Left colon (tissue), 2 donors: Measurements from ENCODE around the gene ESYT2. TPM values are rescaled to one million over a fixed set of nuclear protein-coding genes. Genes with fewer than 3 reads are reported as not detected.
A peak's percentile ranks its signal among the peaks of the same experiment; 100 is the strongest.

Experiments used
- ATAC-seq: fragments of 200-7000 bp; cut with Tn5 transposase; one replicate; pipeline ENCODE4 v1.9.1; 2020; ENCODE audit warnings: mild to moderate bottlenecking, moderate library complexity
- DNase-seq, 2 donors: peaks; one replicate each; pipeline ENCODE4 v3.0.0-alpha.2; 2020
- intact Hi-C, 2 donors: fragments of 100-400 bp; cut with DNase I in 1 of 2; cut with micrococcal nuclease in 1 of 2; formaldehyde crosslinking; loops; one replicate each; pipeline versions ENCODE4 v1.11.2 to v1.14.0; 2022; cut with DNase I, micrococcal nuclease
- total RNA-seq, 2 donors: library from RNA; stranded (reverse); fragmentation: NEBNext Ultra II Directional; extraction: Animal tissue kit (Norgen Biotek cat#: 25700); gene quantifications; one replicate each; pipeline ENCODE4 v1.2.1, GENCODE V29; 2021
- donor health status: DM: no; HTN: no; CAD: no.
- donor health status: DM: yes; HTN: yes; CAD: no.

ESYT2 gene
- total RNA-seq, 2 donors from 2014 or later = 68.8 to 86.0 TPM

DNA sequence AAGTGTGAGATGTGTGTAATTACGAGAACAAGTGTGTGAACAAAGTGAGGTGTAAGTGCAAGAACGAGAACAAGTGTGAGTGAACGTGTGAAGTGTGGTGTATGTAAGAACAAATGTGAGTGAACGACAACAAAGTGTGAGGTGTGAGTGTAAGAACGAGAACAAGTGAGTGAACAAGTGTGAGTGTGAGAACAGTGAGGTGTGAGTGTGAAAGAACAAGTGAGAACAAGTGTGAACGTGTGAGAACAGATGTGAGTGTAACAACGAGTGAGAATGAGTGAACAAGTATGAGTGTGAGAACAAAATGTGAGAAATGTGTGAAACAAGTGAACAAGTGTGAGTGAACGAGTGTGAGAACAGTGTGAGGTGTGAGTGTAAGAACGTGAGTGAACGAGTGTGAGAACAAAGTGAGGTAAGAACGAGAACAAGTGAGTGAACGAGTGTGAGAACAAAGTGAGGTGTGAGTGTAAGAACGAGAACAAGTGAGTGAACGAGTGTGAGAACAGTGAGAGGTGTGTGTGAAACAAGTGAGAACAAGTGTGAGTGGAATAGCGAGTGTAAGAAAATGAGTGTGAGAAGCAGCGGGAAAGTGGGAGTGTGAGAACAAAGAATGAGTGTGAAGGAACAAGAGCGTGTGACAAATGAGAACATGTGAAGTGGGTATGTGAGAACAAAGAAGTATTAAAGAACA lies 47.2 kb downstream of the ESYT2 start:
- DNase-seq (no peak), ATAC-seq (no peak)
- intact Hi-C loops = loop anchor here in 1 of 2 donors (5.0 kb wide), 1 partner anchor 35 kb away; no protein-coding TSS in a partner anchor

DNA sequence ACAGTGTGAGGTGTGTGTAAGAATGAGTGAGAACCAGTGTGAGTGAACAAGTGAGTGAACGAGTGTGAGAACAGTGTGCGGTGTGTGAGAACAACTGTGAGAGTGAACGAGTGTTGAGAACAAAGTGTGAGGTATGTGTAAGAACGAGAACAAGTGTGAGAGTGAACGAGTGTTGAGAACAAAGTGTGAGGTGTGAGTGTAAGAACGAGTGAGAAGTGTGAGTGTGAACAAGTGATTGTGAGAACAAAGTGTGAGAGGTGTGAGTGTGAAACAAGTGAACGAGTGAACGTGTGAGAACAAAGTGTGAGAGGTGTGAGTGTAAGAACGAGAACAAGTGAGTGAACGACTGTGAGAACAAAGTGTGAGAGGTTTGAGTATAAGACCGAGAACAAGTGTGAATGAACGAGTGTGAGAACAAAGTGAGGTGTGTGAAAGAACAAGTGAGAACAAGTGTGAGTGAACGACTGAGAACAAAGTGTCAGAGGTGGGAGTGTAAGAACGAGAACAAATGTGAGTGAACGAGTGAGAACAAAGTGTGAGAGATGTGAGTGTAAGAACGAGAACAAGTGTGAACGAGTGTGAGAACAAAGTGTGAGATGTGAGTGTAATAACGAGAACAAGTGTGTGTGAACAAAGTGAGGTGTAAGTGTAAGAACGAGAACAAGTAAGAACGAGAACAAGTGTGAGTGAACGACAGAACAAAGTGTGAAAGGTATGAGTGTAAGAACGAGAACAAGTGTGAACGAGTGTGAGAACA lies 47.9 kb downstream of the ESYT2 start:
- DNase-seq = no peak
- intact Hi-C loops = loop anchor here in 1 of 2 donors (5.0 kb wide), 1 partner anchor 36 kb away; no protein-coding TSS in a partner anchor
- no peak for ATAC-seq

DNA sequence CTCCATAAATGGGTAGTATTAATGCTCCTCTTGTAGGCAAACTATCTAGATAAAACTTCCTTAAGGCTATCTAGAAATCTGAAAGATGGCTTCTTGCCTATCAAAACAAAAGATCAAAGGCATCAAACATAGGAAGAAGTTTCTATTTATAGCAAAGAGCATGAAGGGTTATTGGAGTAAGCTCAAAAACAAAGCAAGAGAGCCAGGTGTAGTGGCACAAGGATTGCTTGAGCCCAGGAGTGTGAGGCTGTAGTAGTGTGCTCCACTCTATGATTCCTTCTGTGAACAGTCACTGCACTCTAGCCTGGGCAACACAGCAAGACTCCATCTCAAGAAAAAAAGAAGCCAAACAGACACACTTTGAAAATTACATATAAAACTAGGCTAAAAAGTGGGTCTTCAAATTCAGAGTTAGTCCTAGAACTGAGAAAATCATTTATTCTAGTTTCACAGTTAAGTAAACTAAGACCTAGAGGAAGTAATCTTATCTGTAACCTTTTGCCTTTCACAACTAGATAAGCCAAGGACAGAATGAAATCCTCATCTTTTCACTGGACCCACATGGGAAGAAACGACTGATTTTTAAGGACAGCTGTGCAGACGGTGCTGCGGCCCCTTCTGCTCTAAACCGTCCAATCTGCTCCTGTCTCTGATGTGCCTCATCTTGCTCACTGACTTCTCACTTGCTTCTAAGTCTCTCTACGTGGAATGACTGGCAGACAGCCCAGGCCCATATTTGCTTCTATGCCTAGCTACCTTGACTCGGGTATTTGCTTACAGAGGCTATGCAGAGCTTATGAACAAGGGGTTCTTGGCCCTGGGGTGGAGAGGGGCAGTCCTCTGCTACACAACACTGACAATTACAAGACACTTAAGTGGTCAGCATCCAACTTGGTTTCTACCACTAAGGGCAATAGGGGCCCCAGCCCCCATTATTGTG lies 50.0 kb downstream of the ESYT2 start:
- DNase-seq (peak; percentile 45 to 69), ATAC-seq (peak; percentile 55)
- intact Hi-C loops = loop anchor here in 1 of 2 donors (10.0 kb wide), 1 partner anchor 85 kb away; no protein-coding TSS in a partner anchor

DNA sequence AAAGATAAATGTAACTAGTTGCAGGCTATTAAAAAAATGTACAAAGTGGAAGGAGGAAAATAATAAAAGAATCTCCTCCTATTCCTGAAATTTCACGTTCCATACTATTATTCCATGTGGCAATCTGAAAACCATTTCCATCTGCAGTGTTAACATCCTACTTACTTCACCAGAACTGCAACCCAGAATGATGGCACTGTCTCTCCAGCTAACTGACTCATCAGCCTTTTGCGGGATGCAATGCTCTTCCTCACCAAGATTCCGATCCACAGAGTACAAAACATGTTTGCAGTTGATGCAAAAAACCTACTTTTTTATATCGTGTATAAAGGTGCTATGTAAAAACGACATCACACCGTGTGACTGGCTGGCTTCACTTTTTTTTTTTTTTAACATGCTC lies 50.8 kb downstream of the ESYT2 start:
- ATAC-seq = no peak

DNA sequence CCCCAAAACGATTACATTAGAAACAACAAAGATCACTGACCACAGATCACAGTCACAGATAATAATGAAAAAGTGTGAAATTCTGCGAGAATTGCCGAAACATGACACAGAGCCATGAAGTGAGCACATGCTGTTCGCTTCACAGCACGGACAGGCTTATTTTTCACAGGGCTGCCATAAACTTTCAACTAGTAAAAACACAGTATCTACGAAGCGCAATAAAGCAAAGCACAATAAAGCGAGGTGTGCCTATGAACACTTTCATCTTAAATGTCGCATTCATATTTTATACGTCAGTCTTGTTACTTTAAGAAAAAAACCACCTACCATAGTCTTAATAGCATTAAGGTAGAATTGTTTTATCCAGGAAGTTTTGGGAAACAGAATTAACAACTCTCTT lies 51.5 kb downstream of the ESYT2 start:
- DNase-seq (no peak), ATAC-seq (peak; percentile 80)
- intact Hi-C loops = loop anchor here in 1 of 2 donors (10.0 kb wide), 1 partner anchor 87 kb away; no protein-coding TSS in a partner anchor

More for the DNA sequence above, 50.8 kb downstream of the ESYT2 start:
- DNase-seq = no peak
- intact Hi-C loops = loop anchor here in 1 of 2 donors (10.0 kb wide), 1 partner anchor 86 kb away; no protein-coding TSS in a partner anchor

DNA sequence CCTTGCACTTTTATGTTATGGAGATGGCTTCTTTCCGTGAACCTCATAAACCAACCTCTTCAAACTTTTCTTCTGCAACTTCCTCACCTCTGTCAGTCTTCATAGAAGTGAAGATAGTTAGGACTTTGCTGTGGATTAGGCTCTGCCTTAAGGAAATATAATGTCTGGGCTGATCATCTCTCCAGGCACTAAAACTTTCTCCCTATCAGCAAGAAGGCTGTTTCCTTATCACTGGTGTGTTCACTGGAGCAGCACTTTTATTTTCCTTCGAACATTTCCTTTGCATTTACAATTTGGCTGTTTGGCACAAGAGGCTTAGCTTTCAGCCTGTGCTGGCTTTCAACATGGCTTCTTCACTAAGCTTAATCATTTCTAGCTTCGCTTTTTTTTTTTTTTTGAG lies 52.8 kb downstream of the ESYT2 start:
- peak; percentile 66 for ATAC-seq
- intact Hi-C loops = loop anchor here in 1 of 2 donors (10.0 kb wide), 1 partner anchor 88 kb away; no protein-coding TSS in a partner anchor
- no peak for DNase-seq

DNA sequence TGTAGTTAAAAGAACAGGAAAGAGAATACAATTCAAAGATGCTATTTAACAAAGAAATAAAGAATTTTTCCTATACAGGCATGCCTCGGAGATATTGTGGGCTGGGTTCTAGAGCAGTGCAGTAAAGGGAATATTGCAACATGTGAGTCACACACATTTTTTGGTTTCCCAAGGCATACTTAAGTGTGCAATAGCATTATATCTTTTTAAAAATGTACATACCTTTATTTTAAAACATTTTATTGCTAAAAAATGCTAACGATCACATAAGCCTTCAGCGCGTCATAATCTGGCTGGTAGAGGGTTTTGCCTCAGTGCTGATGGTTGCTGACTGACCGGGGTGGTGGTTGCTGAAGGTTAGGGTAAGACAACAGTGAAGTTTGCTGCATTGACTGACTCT lies 54.4 kb downstream of the ESYT2 start:
- DNase-seq (no peak), ATAC-seq (no peak)
- intact Hi-C loops = loop anchor here in 1 of 2 donors (10.0 kb wide), 1 partner anchor 90 kb away; no protein-coding TSS in a partner anchor

DNA sequence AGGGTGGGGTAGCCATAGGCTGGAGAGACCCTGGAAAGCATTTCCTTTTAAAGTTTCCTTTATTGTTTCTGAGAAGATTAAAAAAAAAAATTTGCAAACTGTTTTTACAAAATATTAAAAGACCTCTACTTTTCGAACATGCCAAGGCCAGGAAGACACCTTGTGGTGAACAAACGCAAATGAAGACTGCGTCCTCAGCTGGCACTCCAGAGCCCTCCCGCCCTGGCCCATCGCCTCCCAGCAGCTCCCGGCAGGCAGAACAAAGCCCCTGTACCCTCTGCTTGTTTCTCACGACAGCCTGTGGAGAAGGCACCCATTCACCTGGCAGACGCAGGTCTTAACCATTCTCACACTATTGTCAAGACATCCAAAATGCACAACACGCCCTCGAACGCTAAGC lies 56.4 kb downstream of the ESYT2 start:
- DNase-seq (no peak), ATAC-seq (no peak)
- intact Hi-C loops = loop anchor here in 1 of 2 donors (10.0 kb wide), 1 partner anchor 92 kb away; no protein-coding TSS in a partner anchor

DNA sequence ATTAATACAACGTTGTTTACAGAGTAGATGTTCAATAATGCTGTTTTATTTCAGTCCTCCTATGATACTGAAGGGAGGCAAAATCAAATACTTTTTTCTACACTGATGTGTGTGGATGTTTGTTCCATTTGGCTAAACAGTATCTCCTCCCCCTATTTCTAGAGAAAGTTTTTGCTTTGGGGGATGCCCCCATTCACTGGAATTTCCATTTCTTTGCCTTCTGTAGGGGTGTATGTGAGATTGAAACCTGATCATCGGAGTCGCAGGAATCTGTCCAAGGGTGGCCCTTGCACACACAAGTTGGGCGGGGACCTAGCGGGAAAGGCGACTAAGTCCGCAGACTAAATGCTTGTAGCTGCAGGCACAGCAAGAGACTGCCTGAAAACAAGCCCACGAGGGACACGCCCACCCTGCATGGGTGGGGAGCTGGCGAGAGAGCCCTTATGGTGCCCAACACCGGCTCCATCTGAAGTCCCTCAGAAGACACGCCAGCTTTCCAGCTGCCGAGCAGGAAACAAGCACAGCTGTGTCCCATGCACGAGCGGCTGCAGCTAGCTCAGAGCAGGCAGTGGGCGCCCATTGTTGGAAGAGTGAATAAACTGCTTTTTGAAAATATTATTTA lies 58.0 kb downstream of the ESYT2 start:
- DNase-seq (no peak), ATAC-seq (no peak)
- intact Hi-C loops = loop anchor here in 1 of 2 donors (10.0 kb wide), 1 partner anchor 93 kb away; no protein-coding TSS in a partner anchor

DNA sequence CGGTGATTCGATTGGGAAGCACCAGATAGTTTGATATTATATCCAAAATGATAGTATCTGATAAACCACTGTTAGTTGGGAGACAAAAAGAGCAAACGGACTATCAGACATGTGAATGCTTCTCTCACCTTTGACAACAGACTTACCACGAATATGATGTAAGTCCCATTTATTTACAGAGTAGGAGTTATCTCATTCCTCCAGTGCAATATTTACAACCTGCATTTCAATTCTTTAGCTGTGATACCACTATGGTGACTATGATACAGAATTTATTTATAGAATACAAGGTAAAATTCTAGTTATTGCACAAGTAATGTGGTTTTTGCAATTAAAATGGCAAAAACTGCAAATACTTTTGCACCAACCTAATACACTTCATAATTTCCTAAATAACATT lies 61.6 kb downstream of the ESYT2 start:
- ATAC-seq (no peak), DNase-seq (no peak)
- intact Hi-C loops = no loop called here

DNA sequence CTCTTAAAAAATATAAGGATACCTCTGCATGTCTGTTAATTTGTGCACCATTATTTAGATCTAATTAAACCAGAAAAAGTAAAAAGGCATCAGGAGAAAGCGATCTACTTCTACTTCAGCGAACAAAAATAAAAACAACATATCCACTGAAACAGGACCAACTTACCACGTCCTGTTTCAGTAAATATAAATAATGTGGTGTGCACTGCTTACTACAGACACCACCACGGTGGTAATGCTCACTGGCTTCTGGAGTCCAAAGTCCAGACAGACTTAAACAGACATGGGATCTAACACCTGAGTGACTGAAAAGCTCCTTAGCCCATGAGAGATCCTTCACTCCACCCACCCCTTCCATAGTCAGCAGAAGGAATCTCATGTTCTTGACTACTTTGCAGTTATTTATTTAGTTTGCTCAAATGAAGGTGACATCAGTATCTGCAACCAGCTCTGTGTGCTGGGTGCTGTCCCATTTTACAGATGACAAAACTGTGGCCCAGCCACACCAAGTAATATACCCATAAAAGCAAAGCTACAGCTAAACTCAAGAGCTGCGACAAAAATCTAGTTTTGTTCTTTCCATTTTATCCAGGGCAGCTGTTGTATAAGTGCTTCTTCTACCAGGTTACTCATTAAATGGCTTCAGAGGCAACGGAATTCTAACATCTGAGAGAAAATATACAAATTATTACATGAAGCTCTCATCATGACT lies 62.6 kb downstream of the ESYT2 start:
- DNase-seq = no peak
- intact Hi-C loops = no loop called here
- ATAC-seq = no peak

DNA sequence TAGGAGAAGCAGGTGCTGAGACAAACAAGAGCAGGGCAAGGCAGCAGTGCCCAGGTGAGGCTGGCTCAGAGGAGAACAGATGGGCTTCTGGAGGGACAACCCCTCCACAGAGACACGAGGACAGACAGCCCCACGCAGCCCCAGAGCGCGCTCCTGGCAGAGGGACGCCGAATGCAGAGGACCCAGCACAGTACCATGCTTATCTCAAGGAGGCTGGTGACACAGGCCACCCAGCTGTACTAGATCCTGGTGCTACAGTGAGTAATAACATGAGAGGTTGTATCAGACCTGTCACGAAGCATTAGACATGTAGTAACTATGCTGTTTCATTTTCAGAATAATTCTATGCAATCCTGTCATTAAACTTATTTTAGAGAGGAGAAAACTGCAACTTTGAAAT lies 64.3 kb downstream of the ESYT2 start:
- intact Hi-C loops = no loop called here
- DNase-seq (no peak), ATAC-seq (no peak)

DNA sequence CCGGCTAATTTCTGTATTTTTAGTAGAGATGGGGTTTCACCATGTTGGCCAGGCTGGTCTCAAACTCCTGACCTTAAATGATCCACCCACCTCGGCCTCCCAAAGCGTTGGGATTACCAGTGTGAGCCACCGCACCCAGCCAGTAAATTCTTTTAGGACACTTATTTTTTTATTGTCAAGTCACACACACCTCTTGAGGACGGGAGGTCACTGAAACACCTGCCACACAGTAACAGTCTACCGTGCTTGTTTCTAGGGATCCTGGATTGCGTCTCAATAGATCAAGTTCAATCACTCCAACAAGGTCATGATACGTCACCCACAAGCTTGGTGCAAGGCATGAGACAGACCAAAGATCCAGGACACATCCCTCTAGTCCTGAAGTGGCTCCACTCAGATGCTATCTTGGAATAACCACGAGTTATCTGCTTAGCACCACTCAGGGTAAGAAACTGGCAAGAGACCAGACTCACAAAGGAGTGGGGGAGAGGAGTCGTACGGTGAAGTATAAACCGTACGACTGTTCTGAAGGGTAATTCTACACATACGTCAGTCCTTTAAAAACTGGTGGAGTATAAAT lies 65.8 kb downstream of the ESYT2 start:
- peak; percentile 35 to 55 for DNase-seq
- ATAC-seq = peak; percentile 91
- intact Hi-C loops = no loop called here

DNA sequence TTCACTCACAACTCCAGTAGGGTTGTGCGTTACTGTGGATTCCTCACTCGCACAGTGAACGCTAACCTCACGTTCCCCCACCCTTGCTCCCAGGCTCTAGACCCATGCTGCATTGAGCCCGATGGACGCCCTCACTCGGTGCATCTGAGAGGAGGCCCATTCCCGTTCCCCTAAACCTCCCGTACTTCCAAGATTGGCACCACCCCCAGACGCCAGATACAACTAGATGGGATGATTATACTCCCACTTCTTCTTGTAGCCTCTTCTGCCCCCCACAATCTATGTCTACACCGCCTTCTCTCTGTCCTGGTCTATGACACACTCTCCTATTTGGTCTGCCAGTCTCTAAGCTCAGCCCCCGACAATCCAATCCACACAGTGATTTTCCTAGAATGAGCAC lies 67.4 kb downstream of the ESYT2 start:
- intact Hi-C loops = no loop called here
- no peak for DNase-seq

DNA sequence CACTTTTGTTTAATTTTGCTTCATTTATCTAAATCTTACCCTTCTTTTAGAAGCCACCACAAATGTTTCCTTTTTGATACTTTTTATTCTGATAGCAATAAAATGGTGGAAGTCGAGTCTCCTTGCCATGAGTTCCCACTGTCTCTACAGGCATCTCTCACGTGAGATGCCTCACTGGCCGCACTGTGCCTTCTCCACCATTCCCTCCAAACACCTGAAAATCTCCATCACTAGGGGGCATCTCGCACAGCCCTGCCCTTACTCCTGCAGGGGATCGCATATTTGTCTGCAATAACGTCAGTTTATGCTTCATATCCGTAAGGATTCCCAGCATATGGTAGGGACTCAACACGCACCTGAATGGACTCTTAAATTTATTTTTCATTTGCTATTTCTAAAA lies 68.4 kb downstream of the ESYT2 start:
- intact Hi-C loops = no loop called here
- no peak for ATAC-seq
- no peak for DNase-seq

More for the DNA sequence above, 67.4 kb downstream of the ESYT2 start:
- no peak for ATAC-seq

DNA sequence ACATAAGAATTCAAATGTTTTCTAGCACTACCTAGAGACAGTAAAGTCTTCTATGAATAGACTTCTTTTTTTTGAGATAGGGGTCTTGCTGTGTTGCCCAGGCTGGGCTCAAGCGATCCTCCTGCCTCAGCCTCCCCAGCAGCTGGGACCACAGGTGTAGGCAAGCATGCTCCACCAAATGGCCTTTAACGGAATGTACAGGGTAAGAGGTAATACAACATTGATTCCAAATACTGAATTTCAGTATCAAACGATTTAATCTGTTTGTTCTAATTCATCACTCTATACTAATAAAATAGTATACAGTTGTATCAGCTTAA lies 68.9 kb downstream of the ESYT2 start:
- intact Hi-C loops = no loop called here
- ATAC-seq (no peak), DNase-seq (no peak)

DNA sequence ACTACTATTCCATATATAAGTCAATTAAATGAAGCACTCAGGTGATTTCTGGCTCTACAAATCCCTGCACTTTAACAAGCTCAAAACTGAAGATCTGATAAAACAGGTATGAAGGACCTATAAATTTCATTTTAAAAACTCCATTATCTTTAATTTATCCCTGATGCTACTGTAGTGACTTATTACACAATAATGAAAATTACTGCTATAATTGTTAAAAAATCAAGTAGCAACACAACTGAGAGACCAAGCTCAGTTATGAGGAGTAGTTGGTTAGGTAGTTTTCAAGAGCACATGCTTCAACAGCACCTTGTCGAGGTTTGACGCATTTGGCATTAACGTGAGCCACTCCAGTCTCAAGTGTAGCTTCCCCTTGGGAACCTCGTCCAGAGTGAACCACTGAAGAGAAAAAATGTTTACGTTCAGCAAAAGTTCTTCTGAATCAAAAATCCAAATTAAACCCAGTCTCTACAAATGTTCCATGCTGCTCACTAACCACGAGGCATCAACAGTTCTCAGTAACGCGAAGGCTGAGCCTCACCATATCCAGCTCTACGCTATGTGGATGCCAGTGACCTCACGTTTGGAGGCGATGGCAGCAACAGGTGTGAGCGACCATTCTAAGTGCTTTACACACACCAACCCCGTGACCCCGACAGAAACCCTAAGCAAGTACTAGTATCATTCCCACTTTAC lies 69.4 kb downstream of the ESYT2 start:
- ATAC-seq = no peak

More for the DNA sequence above, 69.4 kb downstream of the ESYT2 start:
- intact Hi-C loops = no loop called here
- DNase-seq = no peak
